ENCODE data around the gene PRICKLE4. TPM values are rescaled to one million over a fixed set of nuclear protein-coding genes. Genes with fewer than 3 reads are reported as not detected.
"Not testable (repeated sequence)": the region's sequence is repeated elsewhere in the genome, so short reads cannot be mapped to it uniquely, and the experiment has no call there.

The PRICKLE4 gene
- polyA plus RNA-seq, 1 donor: 3.0 TPM

- DNase-seq (ENCODE audit: low read depth): no peak
These were observed 15.9 kb downstream of the PRICKLE4 start for GRCh38 chr6:41796474-41796873.

- DNase-seq (ENCODE audit: low read depth): no peak
These were observed 18.4 kb downstream of the PRICKLE4 start for GRCh38 chr6:41798901-41799558.

- no peak for DNase-seq (ENCODE audit: low read depth)
These were observed 19.0 kb downstream of the PRICKLE4 start for GRCh38 chr6:41799559-41799911.

GRCh38 chr6:41801380-41801779 lies 20.8 kb downstream of the PRICKLE4 start:
- DNase-seq (ENCODE audit: low read depth): no peak

- DNase-seq (ENCODE audit: low read depth): no peak
These were observed 25.5 kb downstream of the PRICKLE4 start for GRCh38 chr6:41805830-41806774.

- no peak for DNase-seq (ENCODE audit: low read depth)
These were observed 30.5 kb downstream of the PRICKLE4 start for GRCh38 chr6:41811095-41811494.

- DNase-seq (ENCODE audit: low read depth): not testable (repeated sequence)
These were observed 31.4 kb downstream of the PRICKLE4 start for GRCh38 chr6:41811946-41812345.

- no peak for DNase-seq (ENCODE audit: low read depth)
These were observed 32.9 kb downstream of the PRICKLE4 start for GRCh38 chr6:41813469-41813868.

GRCh38 chr6:41813956-41814355 lies 33.4 kb downstream of the PRICKLE4 start:
- DNase-seq (ENCODE audit: low read depth): no peak

GRCh38 chr6:41814629-41815028 lies 34.0 kb downstream of the PRICKLE4 start:
- no peak for DNase-seq (ENCODE audit: low read depth)

- DNase-seq (ENCODE audit: low read depth): no peak
These were observed 35.0 kb downstream of the PRICKLE4 start for GRCh38 chr6:41815587-41815986.

- DNase-seq (ENCODE audit: low read depth): no peak
These were observed 37.9 kb downstream of the PRICKLE4 start for GRCh38 chr6:41818271-41819054.

GRCh38 chr6:41821266-41821665 lies 40.7 kb downstream of the PRICKLE4 start:
- DNase-seq (ENCODE audit: low read depth): no peak

- no peak for DNase-seq (ENCODE audit: low read depth)
These were observed 41.4 kb downstream of the PRICKLE4 start for GRCh38 chr6:41822021-41822420.

GRCh38 chr6:41823178-41823577 lies 42.6 kb downstream of the PRICKLE4 start:
- no peak for DNase-seq (ENCODE audit: low read depth)

- DNase-seq (ENCODE audit: low read depth): no peak
These were observed 44.3 kb downstream of the PRICKLE4 start for GRCh38 chr6:41824571-41825569.

GRCh38 chr6:41826343-41827022 lies 45.9 kb downstream of the PRICKLE4 start:
- no peak for DNase-seq (ENCODE audit: low read depth)

GRCh38 chr6:41832263-41832662 lies 51.7 kb downstream of the PRICKLE4 start:
- DNase-seq (ENCODE audit: low read depth): no peak

GRCh38 chr6:41836022-41836659 lies 55.6 kb downstream of the PRICKLE4 start:
- no peak for DNase-seq (ENCODE audit: low read depth)

- DNase-seq (ENCODE audit: low read depth): no peak
These were observed 56.1 kb downstream of the PRICKLE4 start for GRCh38 chr6:41836660-41837052.
